DMS79 (cell line): ENCODE results near the gene SLCO4A1.

Source experiments
- DNase-seq: peaks from one replicate; lab custom pipeline; 2025; lab: John Stamatoyannopoulos, UW

The SLCO4A1 gene

GRCh38 chr20:62606551-62607201 lies 35.6 kb upstream of the SLCO4A1 start:
- peak; percentile 55 for DNase-seq

GRCh38 chr20:62607366-62608217 lies 34.7 kb upstream of the SLCO4A1 start:
- DNase-seq, result no peak

GRCh38 chr20:62608218-62608565 lies 34.1 kb upstream of the SLCO4A1 start:
- DNase-seq, result no peak

- no peak for DNase-seq
These were observed 33.0 kb upstream of the SLCO4A1 start for GRCh38 chr20:62609279-62609720.

GRCh38 chr20:62609811-62610757 lies 32.2 kb upstream of the SLCO4A1 start:
- no peak for DNase-seq

GRCh38 chr20:62611012-62611411 lies 31.3 kb upstream of the SLCO4A1 start:
- DNase-seq, result no peak

- no peak for DNase-seq
These were observed 30.5 kb upstream of the SLCO4A1 start for GRCh38 chr20:62611819-62612218.

GRCh38 chr20:62614085-62614960 lies 28.0 kb upstream of the SLCO4A1 start:
- DNase-seq, result no peak

GRCh38 chr20:62614961-62615680 lies 27.2 kb upstream of the SLCO4A1 start:
- DNase-seq, result no peak

- no peak for DNase-seq
These were observed 26.5 kb upstream of the SLCO4A1 start for GRCh38 chr20:62615750-62616251.

GRCh38 chr20:62616728-62617621 lies 25.3 kb upstream of the SLCO4A1 start:
- peak; percentile 47 for DNase-seq

GRCh38 chr20:62617711-62618483 lies 24.4 kb upstream of the SLCO4A1 start:
- DNase-seq, result no peak

GRCh38 chr20:62618611-62619529 lies 23.4 kb upstream of the SLCO4A1 start:
- no peak for DNase-seq

GRCh38 chr20:62620625-62621024 lies 21.7 kb upstream of the SLCO4A1 start:
- DNase-seq, result no peak

- DNase-seq, result no peak
These were observed 20.8 kb upstream of the SLCO4A1 start for GRCh38 chr20:62621251-62622110.

GRCh38 chr20:62622178-62622876 lies 20.0 kb upstream of the SLCO4A1 start:
- DNase-seq, result no peak
